D341Med (cell line): Measurements from ENCODE around the gene FADD.
"Not testable (repeated sequence)": the region's sequence is repeated elsewhere in the genome, so short reads cannot be mapped to it uniquely, and the experiment has no call there.

Experiments used
- DNase-seq: peaks from one replicate; pipeline ENCODE4 v3.0.0; 2012; ENCODE audit warnings: low spot score

Gene FADD

GRCh38 chr11:70205049-70205725, 2.1 kb downstream of the FADD start:
- no peak for DNase-seq

- DNase-seq, result no peak
These were observed 2.7 kb downstream of the FADD start for GRCh38 chr11:70205766-70206165.

GRCh38 chr11:70206226-70206981, 3.3 kb downstream of the FADD start:
- peak; percentile 10 for DNase-seq

DNA sequence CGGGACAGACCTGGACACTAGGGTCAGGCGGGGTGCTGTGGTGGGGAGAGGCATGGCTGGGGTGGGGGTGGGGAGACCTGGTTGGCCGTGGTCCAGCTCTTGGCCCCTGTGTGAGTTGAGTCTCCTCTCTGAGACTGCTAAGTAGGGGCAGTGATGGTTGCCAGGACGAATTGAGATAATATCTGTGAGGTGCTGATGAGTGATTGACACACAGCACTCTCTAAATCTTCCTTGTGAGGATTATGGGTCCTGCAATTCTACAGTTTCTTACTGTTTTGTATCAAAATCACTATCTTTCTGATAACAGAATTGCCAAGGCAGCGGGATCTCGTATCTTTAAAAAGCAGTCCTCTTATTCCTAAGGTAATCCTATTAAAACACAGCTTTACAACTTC, 3.9 kb downstream of the FADD start:
- DNase-seq, result no peak

- peak; percentile 8 for DNase-seq
These were observed 4.5 kb downstream of the FADD start for GRCh38 chr11:70207531-70208131.

DNA sequence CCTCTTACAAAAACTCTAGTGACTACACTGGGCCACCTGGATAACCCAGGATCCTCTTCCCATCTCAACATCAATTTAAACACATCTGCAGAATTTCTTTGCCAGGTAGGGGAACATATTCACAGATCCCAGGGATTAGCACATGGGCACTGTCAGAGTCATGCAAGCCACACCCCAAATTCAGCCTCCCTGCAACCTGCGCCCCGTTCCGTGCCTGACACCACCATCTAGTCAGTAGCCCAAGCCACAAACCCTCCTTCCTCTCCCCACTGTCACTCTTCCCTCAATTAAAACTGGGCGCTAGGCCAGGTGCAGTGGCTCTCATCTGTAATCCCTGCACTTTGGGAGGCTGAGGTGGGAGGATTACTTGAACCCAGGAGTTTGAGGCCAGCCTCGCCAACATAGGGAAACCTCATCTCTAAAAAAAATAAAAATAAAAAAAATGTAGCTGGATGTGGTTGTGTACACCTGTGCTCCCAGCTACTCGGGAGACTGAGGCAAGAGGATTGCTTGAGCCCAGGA, 6.4 kb downstream of the FADD start:
- no peak for DNase-seq

DNA sequence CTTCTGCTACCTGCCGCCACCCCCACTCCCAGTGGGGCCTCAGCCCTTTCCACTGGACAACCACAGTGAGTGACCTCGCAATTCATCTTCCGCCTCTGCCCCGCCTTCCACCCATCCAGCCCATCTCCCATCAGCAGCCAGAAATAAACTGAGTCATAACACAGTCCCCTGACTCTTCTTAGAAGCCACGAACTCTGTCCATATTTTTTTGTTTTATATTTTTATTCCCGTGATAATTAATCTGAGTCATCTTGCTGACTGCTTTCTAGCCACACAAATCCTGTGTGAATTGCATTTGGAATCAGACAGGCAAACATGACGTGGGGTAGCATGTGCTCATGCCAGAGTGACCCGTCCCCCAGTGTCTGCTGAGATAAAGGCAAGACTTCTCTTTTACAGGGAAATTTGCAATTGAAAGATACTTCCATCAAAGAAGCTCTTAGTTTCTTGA, 7.0 kb downstream of the FADD start:
- DNase-seq, result no peak

- no peak for DNase-seq
These were observed 7.4 kb downstream of the FADD start for GRCh38 chr11:70210530-70210929.

- DNase-seq, result no peak
These were observed 9.2 kb downstream of the FADD start for GRCh38 chr11:70212227-70212811.

GRCh38 chr11:70217388-70217787, 14.3 kb downstream of the FADD start:
- DNase-seq, result not testable (repeated sequence)

DNA sequence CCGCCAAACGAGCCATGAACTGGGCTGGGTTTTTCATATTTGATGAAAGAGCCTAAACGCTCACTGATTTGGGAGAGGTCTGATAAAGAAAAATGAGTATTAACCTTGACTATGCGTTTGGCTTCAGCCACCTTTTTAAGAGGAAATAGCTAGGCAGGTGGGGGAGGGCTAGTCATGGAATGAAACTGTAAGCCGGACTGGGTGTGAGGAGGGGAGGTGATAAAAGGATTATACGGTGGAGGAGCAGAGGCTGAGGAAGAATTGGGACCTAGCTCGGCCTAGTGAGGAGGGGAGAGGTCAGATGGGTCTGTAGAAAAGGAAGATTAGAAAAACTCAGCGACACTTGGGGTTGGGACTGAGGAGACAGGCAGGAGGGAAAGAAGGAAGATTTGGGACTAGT, 15.0 kb downstream of the FADD start:
- DNase-seq, result not testable (repeated sequence)

GRCh38 chr11:70220136-70220535, 17.0 kb downstream of the FADD start:
- no peak for DNase-seq

- no peak for DNase-seq
These were observed 17.8 kb downstream of the FADD start for GRCh38 chr11:70220920-70221319.

- no peak for DNase-seq
These were observed 22.6 kb downstream of the FADD start for GRCh38 chr11:70225681-70226177.

DNA sequence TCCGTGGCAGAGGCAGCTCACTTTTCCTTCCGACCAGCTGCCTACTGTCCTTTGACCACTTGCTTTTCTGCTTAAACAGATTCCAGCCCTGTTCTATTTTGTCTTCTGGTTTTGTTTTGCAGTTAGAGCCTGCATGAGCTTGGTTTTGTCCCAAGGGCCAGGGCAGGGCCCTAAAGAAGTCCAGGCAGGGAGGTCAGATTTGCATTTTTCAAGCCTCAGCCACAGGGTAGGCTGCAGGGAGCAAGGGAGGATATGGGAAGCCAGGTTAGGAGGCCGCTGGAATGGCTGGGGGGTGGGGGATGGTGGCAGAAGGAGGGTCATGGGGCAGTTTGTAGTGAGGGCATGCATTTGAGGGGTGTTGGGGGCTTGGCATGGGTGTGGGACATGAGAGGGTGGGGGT, 23.1 kb downstream of the FADD start:
- no peak for DNase-seq

- DNase-seq, result no peak
These were observed 23.9 kb downstream of the FADD start for GRCh38 chr11:70226967-70227366.

GRCh38 chr11:70229737-70230136, 26.6 kb downstream of the FADD start:
- no peak for DNase-seq

- no peak for DNase-seq
These were observed 27.2 kb downstream of the FADD start for GRCh38 chr11:70230151-70230839.

GRCh38 chr11:70230840-70231710, 28.0 kb downstream of the FADD start:
- DNase-seq, result no peak

- DNase-seq, result no peak
These were observed 29.9 kb downstream of the FADD start for GRCh38 chr11:70233034-70233433.

DNA sequence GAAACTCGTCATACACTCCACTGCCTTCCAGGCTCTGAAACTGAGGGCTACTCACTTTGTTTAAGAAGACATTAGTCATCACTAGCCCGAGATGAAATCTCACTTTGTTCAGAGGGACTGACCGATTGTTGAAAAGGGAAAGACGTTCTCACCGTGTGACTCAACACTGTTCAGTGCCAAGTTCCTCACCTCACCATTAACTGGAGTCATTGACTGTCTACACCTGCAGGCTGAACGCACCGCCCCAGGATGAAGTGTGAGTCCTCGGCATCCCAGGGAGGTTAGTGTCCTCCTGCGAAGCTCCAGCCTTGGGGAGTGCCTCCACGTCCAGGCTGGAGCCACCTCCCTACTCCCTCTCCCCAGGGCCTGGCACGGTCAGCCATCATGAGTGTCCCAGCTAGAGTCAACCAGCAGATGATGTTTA, 30.4 kb downstream of the FADD start:
- DNase-seq, result peak; percentile 13
